SK-N-SH (cell line): Measurements from ENCODE around the gene FLRT3.

Source experiments
- CTCF ChIP-seq: fragments of 200-600 bp; sonication (generic); IDR thresholded peaks from 2 replicates; pipeline ENCODE4 v1.6.1; 2017; ENCODE audit warnings: antibody characterized with exemption, mild to moderate bottlenecking, moderate library complexity
- EP300 ChIP-seq, 2 experiments: IDR thresholded peaks; 2 replicates each; pipeline versions ENCODE4 v1.4.0 to v1.6.1; 2012; ENCODE audit warnings: borderline replicate concordance in 1 of 2, low read depth in 1 of 2, low read length in 1 of 2
- MAX ChIP-seq: IDR thresholded peaks from 2 replicates; pipeline ENCODE4 v1.4.0; 2012; ENCODE audit warnings: low read depth
- RCOR1 ChIP-seq: fragments of 150-350 bp; IDR thresholded peaks from 2 replicates; pipeline ENCODE4 v1.6.1; 2017; ENCODE audit warnings: antibody characterized with exemption, low read length

- no peak for TF ChIP-seq CTCF
- TF ChIP-seq RCOR1: no peak
- no peak for TF ChIP-seq MAX
- TF ChIP-seq EP300 (IDR thresholded peaks at IDR 0.05; ENCODE audit: borderline replicate concordance in 1 of 2, low read depth in 1 of 2, low read length in 1 of 2): no peak
Measured at GRCh38 chr20:14333721-14334120, 3.7 kb downstream of the FLRT3 start.
